ENCODE results near the gene GLT6D1.

Gene GLT6D1

DNA sequence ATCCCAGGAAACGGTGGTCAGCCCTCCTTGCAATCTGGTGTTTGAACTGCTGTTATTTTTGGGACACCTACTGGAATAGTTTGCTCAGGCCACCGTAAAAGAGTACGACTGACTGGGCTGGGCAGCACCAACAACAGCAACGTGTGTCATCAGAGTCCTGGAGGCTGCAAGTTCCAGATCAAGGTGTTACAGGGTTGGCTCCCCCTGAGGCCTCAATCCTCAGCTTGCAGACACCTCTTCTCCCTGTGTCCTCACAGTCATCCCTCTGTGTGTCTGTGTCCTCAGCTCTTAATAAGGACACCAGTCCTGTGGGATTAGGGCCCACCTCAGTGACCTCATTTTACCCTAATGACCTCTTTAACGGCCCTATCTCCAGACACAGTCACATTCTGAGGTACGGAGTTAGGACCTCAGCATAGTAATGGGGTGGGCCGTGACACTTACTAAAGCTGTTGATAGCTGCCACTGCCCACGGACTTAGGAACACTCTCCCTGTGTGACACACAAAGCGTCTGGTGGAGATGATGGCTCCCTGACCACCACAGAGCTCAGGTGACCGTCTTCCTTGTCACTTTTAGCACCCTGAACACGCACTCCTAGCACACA is 16.8 kb downstream of the GLT6D1 start:
- DNase-seq (ENCODE audit: low spot score), result no peak

DNA sequence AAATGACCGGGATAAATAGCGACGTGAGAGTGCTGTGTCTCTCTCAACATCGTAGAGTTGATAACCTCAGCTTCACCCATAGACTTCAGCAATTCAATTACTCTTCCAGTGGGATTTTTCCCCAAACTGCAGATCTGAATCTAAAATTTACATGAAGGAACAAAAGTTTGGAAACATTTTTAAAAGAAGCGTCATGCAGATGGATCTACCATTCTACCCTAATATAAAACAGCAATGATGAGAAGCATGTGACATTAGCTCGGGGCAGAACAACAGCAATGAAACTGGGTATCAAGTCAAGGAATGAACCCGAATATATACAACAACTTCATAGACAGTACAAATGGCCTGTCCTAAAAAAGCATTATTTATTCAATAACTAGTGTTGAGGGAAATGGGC is 18.8 kb downstream of the GLT6D1 start:
- DNase-seq (ENCODE audit: low spot score), result no peak

DNA sequence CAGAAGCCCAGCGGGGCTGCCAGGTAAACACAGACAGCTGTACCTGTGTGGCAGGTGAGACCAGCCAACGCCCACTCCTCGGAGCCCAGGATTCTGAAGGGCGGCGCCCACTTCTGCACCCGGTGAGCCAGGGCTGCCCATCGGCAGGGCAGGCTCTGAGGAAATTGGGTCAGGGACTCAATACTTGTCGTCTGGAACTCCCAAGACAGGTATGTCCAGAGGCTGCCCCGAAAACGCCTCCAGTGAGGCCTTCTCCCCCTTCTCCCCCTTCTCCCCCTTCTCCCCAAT is 19.8 kb downstream of the GLT6D1 start:
- no peak for DNase-seq (ENCODE audit: low spot score)

DNA sequence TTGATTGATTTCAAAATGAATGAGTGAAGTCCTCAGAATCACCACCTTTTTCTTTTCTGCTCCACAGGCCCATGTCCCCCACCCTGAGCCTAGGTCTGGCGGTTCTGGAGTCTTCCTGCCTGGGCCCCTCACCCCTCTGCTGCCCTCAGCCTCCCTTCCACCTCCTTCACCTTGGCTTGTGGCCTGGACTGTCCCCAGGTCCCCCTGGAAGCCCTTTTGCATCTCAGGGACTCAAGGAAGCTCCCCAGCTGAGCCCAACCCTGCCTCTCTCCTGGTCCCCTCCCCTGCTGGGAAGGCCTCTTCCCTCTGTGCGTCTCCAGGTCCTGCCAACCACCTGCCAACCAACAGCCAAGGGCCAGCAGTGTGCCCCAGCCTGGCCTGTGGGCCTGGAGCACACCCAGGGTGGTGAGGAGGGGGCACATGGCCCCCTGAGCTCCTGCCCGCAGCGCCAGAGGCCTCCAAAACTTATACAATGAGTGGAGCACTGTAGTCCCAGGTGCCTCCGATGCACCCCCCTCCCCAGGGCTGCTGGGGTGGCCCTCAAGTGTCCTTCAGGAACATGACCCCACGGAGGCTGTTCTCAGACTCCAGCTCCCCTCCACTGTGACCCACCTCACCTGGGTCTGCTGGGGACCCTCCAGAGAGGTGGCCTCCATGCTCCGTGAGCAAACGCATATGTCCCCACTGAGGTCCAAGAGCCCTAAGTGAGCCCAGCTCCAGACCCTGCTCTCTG is 20.3 kb downstream of the GLT6D1 start:
- DNase-seq (ENCODE audit: low spot score), result no peak

DNA sequence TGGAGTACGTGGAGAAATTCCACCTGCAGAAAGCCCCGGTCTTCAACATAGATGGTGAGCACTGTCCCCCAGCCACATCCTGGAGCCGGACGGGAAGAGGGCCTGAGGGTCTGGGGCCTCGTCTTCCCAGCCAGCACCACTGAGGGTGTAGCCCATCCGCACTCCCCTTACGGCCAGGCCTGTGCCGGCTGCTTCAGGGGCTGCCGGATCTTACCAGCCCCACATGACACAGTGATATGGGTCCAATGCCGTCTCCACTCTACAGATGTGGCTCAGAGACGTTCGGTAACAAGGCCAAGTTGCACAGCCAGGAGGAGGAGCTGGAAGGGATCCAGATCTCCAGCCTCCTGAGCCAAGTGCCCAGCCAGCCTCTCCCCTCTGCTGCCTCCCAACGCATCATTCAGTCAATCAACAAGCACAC is 21.3 kb downstream of the GLT6D1 start:
- no peak for DNase-seq (ENCODE audit: low spot score)

DNA sequence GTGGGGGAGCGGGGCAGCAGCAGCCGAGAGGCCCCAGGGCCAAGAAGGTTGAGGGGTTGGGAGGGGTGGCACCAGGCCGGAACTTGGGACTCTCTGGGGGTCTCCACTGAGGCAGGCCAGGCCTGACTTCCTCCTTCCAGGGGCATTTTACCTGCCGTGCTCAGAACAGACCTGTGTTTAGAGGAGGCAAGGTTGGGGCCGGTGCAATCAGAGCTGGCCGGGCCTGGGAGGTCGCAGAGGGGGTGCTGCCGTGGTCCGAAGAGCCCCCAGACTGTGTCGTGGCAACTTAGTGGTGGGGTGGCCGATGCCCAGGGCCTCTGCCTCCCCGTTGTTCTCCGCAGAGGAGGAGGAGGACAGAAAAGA is 21.8 kb downstream of the GLT6D1 start:
- DNase-seq (ENCODE audit: low spot score), result no peak

DNA sequence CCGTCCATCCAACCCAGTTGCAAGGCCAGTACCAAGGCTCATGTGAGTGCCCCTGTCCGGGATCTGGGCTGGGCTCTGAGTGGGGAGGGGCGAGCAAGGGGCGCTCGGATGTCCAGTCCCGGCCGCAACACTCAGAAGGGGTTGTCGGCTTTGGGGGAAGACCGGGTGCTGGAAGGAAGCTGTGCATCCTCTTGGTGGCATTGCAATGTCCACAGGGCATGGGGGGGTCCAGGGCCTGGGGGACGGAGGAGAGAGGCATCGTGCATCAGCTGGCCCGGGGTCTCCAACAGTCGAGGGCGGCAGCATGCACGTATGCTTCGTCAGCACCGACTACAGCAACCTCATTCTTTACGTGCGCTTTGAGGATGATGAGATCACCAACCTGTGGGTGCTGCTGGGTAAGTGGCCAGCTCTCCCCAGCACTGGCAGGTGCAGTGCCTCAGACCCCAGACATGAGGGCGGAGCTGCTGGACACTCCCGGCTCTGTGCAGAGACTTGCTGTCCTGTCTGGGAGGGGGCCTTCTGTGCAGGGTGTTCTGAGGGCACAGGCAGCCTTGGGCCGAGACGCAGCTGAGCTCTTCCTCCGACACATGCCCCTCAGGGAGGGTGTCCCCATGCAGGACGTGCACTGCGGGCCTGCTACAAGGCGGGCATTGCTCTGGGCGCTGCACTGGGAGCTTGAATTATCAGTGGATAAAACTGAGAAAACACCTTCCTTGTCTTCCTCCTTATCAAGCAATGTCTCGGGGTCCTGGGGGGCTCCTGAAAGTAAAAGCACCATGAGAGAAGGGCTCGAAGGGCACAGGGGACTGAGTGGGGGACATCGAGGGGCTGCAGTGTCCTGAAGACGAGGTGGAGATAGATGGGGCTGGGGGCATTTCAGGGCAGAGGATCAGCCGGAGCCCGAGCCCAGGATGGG is 22.5 kb downstream of the GLT6D1 start:
- no peak for DNase-seq (ENCODE audit: low spot score)

DNA sequence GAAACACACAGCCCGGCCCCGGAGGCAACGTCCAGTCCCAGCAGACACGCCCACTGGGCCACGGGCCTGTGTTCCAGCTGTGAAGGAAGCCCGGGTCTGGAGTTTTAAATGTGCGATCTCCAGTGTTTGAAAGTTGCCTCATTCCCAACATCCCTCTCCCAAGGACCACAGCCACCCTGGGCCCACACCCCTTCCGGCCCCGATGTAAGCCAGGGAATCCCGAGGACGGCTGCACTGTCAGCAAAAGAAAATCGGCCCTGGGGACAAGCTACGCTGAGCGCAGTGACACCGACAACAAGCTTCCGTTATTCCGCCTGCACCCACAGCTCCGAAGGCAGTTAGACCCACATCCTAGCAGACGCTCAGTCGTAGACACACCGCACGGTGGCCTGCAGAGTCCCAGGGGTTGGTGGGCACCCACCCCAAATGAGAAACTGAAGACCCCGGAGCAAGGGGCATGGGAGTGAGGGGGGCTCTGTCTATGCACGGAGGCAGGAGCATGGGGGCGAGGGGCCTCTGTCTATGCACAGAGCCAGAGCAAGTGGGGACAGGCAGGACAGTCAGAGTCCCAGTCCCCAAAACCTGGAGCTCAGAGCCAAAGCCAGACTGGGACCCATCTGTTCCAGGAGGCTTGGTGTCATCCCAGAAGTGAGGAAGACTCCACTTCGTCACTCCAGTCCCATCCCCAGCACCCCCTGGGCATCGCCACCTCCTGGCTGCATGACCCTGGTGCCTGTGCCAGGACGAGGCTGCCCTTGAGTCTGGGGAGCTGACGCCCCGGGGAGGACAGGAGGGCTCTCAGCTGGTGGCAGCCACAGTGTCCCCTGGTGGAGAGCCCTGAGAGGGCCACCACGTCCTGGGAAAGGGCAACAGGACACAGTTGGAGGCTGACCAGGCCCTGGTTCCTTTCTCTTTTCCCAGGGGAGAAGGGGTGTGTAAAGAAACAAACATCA is 23.4 kb downstream of the GLT6D1 start:
- no peak for DNase-seq (ENCODE audit: low spot score)

DNA sequence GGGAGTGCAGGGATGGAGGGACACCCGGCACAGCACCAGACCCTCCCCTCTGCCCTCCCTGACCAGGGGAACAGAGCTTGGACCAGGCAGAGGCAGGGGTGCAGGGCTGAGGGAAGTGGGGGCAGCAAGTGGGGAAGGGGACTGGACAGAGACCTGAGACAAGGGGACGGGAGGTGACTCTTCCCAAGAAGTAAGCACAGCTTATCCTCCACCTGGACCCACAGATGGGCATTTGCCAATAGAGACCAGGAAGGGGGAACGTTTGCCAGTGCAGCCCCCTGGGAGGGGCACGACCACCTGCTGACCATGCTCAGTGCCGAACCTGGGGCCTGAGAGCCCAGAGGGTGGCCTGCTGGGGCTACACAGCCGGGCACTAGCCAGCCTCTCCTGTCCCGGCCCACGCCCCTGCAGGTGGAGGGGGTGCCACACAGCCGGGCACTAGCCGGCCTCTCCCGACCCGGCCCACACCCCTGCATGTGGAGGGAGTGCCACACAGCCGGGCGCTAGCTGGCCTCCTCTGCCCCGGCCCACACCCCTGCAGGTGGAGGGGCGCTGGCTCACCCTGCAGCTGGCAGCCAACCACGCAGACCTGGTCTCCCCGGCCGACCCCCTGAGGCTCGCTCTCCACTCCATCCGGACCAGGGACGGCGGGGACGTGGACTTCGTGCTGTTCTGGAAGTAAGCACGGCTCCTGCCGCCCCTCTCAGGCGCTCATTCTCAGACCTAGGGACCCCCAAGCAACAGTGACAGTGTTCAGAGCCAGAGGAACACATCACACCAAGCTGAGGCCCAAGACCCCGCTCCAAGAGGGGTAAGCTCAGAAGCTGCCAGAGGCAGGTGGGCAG is 24.3 kb downstream of the GLT6D1 start:
- no peak for DNase-seq (ENCODE audit: low spot score)

DNA sequence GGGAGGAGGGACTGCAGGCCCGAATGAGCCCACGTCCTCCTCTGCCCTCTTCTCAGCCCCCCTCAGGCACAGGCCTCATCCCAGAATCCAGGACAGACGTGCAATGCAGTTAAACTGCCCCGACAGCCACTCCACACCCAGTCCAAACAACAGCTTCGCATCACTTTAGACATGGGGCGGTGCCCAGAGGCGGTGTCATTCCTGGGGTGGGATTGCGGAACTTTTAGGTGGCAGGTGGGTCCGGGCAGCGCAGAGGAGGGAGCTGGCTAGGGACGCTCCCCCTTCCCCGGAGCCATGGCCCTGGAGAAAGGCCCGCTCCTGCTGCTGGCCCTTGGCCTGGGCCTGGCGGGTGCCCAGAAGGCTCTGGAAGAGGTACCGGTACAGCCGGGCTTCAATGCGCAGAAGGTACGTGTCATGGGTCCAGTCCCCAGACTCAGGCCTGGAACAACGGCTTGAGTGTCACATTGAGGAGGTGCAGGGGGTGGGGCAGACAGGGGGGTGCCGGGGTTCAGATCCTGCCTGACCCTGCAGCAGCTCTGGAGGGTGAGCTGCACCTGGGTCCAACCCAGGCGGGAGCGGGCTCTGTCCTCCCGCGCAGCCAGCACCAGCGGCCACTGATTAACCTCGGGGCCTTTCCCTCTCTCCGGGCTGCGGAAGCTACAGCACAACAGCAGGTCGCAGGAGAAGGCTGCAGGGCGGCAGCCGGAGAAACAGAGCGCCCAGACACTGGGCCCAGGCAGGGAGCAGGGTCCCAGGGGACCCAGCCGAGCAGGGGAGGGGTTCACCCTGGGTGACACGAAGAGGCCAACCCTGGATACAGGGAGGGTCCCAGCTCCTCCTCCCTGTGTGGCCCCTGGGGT is 25.2 kb downstream of the GLT6D1 start:
- DNase-seq (ENCODE audit: low spot score), result no peak

DNA sequence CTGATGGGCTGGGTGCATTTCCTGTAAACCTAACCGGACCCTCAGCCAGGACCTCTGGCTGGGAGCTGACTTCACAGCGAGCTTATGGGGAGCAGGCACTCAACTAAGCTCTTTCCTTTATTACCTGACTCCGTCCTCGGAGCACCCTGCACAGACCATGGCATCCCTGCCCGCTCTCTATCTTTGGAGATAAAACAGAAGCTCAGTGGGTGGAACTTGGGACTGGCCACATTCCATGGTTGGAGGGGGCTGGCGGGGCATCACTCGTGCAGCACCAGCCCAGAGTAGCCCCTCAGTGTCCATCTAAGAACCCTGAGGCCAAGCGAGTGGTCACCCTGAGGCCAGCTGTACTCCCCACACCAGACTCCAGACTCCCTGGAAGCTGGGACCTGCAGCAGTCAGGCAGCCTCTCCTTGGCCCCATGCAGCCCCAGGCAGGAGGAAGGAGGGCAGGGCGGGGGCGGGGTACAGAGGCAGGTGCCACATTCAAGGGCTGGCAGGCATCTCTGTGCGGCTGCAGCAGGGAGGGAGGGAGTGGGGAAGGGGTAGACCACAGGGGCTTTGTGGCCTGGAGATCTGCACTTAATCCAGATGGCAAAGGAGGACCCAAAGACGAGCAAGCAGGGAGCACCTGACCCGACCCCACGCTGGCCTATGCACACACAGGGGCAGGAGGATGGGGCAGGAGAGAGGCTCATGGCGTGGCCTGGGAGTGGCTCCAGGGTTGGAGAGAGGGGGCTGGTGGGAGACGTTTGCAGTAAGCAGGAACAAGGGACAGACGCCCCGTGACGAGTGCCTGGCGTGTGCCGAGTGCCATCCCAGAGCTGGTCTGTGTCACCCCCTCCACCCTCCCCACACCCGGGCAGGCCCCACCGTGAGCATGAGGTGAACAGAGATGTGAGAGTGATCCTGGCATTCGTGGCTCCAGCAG is 26.1 kb downstream of the GLT6D1 start:
- no peak for DNase-seq (ENCODE audit: low spot score)

DNA sequence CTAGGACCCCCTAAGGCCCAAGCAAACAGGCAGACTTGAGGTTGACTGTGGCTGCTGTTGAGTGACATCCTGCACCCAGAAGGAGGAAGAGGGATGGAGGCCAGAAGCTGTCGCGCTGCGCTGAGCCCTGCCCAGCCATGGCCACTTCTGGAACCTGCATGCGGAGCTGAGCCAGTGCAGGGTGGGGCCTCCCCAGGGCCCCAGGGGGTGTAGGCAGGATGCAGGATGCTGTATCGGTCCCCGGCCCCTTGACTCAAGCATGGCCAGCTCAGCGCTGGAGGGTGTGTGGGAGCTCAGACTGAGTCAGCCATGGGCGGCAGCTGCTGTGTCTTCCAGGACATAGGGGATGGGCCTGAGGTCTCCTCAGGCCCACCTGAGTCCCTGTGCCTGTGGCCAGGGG is 26.9 kb downstream of the GLT6D1 start:
- no peak for DNase-seq (ENCODE audit: low spot score)

DNA sequence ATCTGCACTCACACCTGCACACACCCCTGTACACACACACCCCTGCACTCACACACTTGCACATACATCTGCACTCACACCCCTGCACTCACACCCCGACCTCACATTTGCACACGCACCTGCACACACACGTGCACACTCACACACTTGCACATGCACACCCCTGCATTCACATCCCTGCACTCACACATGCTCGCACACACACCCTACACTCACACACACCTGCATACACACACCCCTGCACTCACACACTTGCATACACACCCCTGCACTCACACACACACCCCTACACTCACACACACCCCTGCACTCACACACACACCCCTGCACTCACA is 27.5 kb downstream of the GLT6D1 start:
- no peak for DNase-seq (ENCODE audit: low spot score)

DNA sequence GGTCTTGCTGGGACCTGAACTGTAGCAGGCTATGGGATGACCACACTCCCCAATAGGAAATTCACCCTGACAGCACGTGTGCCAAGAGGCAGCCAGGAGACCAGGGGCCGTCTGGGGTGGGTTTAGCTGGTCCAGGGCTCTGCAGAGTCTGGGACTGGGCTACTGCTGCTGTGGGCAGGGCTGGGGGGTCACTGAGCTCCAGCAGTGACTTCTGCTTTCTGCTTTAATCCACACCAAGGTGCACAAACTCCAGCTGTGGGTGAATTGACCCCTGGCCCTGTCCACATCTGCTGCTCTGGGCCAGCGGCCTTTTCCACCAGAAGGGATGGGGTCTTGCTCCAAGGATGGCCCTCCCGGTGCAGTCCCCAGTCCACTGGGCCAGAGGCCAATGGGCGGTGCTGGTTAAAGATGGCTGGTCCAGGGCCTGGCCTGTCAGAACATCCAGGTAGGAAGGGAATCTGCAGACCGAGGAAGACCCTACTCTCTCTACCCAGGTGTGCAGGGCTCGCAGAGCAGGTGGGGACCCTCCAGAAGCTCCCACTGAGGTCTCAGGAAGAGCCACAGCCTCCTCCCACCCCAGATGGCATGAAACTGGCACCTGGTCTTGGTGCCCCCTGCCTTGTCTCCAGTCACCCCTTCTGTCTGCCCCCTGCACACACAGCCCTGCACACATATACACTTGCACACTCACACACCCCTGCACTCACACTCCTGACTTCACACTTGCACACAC is 28.0 kb downstream of the GLT6D1 start:
- no peak for DNase-seq (ENCODE audit: low spot score)

DNA sequence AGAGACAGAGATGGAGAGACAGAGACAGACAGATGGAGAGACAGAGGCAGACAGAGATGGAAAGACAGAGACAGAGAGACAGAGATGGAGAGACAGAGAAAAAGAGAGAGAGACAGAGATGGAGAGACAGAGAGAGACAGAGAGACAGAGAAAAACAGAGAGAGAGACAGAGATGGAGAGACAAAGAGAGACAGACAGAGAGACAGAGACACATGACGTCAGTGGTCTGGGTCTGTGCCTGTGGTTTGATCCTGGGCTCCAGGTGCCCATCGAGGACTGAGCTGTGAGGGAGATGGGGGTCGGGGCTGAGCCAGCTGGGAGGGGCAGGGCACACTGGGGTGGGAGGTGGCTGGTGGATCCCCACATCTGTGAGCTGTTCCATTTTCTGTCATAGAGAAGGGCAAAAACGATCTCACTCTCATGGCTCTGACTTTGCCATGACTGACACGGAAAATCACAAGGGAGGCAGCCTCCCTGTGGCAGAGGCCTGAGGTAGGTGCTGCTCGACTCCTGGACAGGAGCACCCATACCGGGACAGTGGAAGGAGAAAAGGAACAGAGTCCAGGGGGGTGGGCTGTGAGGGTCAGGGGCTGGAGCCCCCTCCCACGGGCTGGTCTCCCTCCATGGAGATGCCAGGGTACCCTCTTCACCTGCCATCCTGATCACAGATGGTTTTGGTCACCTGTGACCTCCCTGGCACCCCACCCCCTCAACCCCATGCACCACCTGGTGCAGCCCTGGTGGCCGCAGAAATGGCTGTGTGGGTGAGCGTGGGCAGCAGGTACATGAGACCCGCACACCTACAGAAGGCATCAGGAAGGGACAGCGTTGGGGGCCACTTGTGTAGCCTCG is 28.8 kb downstream of the GLT6D1 start:
- no peak for DNase-seq (ENCODE audit: low spot score)

DNA sequence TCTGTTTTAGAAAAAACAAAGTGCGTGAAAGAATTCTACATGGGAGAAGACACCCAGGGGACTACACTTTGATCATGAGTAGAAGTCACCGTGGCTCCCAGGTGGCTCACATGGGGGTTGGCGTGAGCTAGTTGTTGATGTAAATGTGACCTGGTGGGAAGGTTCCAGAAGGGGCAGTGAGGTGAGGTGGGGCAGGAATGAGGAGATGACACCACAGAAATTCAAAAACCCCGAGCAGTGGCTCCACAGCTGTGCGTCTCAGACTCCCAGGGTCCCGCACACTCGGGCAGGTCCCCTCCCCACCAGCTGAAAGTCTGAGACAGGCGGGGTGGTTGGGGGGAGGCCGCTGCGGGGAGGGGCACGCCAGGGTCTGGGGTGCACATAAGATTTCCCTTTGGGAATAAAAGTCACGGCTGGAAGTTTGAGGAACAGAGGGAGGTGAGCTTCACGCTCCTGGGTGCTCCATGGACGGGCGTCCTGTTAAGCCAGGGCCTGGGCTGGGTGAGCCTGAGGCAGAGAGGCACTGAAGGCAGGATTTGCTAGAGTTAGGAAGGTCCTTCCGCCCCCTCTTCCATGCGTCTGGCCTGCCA is 29.9 kb downstream of the GLT6D1 start:
- no peak for DNase-seq (ENCODE audit: low spot score)

DNA sequence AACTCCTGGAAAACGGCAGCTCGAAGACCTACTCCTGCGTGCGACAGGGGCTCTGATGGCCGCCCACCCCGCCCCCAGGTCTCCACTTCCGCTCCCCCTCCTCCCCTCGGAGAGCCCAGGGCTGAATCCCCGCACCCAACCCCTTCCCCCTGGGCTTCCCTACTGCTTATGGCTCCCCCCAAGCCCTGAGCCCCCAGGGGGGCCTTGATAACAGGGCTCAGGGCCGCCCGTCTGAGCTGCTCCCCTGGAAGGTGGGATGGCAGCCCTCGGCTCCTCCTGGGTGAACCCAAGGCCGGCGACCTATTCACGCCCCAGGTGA is 30.4 kb downstream of the GLT6D1 start:
- no peak for DNase-seq (ENCODE audit: low spot score)

All from pons (tissue), 1 donor.